GM19397 (cell line): ENCODE measurements around the gene RUBCN.
"Not testable (repeated sequence)": the region's sequence is repeated elsewhere in the genome, so short reads cannot be mapped to it uniquely, and the experiment has no call there.

Experiments
- ATAC-seq: cut with Tn5 transposase; IDR thresholded peaks from one replicate; pipeline ENCODE4 v1.9.1; 2021; ENCODE audit warnings: mild to moderate bottlenecking, moderate library complexity; ENCODE audit not compliant: unreplicated experiment

Gene RUBCN

DNA sequence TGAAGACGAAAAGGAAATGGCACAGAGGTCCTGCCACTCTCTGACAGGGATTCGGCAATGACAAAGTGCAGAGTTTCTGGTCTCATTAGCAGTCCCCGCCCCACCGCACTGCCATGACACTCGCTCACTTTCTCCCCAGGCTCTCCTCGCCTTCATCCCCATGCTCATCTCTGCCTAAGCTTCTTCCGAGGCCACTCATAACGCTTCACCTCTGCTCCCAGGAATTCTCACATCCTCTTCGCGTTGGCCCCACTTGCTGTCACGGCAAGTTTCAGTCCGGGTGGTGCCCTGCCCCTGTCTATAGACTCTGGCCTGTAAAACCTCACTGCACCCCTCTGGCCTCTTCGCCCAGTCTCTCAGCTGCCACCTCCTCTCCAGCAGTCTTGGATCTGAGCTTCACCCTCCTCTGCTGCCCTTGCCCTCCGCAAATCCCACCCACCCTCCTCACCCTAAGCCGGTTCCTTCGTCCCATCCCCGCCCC lies 654 bp downstream of the RUBCN start:
- ATAC-seq: no peak

DNA sequence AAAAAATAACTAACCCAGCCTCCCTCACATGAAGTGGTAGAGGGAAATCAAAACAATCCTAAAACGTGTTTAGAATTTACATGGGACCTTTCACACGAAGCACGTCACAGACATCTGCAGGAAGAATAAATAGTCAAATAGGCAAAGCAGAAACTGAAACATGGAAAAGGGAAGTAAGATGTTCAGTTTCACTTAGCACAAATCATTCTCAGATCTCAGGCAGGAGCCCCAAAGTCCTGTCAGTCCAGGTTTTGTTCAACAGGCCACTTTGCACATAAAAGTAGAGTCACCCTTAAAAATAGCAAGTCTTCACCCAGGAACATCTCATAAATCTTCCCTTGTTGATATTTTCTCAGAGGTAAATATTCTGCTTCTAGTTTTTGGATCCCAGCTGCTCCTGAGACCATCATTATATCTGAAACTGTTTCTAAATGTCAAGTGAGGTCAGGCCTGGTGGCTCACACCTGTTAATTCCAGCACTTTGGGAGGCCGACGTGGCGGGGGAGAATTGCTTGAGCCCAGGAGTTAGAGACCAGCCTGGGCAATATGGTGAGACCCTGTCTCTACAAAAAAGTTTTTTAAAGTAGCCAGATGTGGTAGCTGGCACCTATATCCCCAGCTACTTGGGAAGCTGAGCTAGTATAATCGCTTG lies 1.9 kb downstream of the RUBCN start:
- peak; percentile 33 for ATAC-seq

DNA sequence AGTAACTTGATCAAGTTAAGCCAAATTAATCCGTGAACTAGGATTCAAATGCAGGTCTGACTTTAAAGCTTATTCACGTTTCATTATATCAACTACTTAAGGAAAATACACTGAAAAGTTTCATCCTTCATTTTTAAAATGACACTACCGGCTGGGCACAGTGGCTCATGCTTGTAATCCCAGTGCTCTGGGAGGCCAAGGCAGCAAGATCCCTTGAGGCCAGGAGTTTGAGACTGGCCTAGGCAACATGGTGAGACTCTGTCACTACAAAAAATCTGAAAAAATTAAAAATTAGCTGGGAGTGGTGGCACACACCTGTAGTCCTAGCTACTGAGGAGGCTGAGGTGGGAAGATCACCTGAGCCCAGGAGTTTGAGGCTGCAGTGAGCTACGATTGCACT lies 3.7 kb downstream of the RUBCN start:
- no peak for ATAC-seq

DNA sequence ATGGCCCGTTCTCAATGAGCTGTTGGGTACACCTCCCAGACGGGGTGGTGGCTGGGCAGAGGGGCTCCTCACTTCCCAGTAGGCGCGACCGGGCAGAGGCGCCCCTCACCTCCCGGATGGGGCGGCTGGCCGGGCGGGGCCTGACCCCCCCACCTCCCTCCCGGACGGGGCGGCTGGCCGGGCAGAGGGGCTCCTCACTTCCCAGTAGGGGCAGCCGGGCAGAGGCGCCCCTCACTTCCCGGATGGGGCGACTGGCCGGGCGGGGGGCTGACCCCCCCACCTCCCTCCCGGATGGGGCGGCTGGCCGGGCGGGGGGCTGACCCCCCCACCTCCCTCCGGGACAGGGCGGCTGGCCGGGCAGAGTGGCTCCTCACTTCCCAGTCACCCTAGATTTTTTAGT lies 5.2 kb downstream of the RUBCN start:
- ATAC-seq: not testable (repeated sequence)

DNA sequence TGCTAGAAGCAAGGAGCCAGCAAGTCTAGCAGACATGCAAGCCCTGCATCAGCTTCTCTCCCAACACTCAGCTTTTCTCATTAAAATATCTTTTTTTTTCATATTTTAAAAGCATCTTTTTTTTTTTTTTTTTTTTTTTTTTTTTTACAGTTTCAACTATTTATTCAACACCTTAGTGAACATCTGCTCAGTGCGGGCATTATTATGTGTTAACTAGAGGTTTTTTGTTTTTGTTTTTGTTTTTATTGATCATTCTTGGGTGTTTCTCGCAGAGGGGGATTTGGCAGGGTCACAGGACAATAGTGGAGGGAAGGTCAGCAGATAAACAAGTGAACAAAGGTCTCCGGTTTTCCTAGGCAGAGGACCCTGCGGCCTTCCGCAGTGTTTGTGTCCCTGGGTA lies 5.9 kb downstream of the RUBCN start:
- not testable (repeated sequence) for ATAC-seq

DNA sequence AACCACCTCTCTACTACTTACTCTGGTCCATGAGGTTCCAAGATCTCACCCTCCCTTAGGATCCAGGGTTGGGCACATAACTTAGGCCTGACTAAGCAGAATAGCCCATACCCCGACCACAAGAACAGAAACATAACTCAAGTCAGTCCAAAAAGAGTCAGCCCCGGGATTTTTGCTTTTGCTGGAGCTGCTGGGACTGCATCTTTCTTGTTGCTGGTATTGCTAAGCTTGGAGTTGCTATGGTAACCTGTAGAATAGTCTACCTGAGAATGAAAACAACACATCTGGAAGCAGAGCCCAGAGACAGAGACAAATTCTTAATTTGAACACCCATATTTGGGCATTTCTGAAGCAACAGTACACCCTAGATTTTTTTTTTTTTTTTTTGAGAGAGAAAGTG lies 6.5 kb downstream of the RUBCN start:
- ATAC-seq: no peak

DNA sequence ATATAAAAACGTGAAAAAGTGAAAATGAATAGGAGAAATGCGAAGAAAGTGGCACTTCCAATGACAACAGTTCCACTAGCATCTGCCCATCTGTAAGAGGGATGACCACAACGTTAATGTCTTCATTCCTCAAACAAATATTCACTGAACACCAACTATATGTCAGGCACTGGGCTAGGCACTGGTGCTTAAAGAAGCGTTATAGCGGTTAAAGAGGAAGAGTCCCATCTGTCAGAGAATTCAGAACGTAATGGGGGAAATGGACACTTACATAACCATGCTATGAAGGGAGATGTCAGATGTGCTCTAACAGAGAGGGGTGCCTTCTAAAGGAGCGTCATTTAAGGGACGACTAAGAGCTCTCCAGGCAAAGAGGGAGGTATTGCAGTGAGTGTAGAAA lies 8.2 kb downstream of the RUBCN start:
- no peak for ATAC-seq

DNA sequence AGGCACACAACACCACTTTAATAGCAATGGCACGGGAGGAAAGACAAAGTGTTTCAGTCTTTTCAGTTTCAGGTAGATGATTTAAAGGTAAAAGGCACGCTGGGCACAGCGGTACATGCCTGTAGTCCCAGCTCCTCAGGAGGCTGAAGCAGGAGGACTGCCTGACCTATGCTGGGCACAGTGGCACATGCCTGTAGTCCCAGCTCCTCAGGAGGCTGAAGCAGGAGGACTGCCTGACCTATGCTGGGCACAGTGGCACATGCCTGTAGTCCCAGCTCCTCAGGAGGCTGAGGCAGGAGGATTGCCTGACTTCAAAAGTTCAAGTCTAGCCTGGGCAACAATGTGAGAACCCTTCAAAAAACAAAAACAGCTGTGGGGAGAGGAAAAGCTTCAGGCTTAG lies 8.8 kb downstream of the RUBCN start:
- not testable (repeated sequence) for ATAC-seq

DNA sequence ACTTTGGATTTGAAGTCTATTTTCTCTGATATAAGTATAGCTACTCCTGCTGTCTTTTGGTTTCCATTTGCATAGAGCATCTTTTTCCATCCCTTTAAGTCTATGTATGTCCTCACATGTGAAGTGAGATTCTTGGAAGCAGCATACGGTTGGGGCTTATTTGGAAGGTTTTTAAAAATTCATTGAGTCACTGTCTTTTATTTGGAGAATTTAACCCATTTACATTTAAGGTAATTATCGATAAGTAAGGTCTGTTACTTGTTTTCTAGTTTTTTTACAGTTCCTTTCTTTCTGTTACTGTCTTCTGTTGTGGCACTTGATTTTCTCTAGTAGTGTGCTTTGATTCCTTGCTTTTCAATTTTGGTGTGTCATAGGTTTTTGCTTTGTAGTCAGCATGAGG lies 14.0 kb downstream of the RUBCN start:
- ATAC-seq: no peak

DNA sequence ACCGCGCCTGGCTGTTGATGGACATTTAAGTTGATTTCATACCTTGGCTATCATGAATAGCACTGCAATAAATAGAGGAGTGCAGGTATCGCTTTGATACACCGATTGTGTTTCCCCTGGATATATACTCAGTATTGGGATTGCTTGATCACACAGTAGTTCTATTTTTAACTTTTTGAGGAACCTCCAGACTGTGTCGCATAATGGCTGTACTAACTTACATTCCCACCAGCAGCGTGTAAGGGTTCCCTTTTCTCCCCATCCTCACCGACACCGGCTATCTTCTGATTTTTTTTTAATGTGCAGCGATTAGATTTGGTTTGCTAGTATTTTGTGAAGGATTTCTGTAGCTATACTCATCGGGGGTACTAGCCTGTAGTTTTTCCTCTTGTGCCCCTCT lies 16.0 kb downstream of the RUBCN start:
- ATAC-seq: no peak

DNA sequence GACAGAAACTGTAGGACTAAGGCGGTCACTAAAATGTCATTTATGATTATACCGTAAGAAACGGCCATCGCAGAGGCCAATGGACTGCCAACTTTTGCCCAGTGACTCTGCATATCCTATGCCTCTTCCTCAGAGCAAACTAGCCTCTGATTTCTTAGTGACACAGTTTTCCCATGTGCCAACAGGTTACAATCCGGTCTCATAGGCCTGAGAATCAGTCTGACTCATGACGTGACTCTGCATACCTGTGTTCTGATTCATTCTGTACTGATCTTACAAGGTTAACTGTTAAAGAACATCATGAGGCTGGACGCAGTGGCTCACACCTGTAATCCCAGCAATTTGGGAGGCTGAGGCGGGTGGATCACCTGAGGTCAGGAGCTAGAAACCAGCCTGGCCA lies 17.8 kb downstream of the RUBCN start:
- ATAC-seq: no peak

DNA sequence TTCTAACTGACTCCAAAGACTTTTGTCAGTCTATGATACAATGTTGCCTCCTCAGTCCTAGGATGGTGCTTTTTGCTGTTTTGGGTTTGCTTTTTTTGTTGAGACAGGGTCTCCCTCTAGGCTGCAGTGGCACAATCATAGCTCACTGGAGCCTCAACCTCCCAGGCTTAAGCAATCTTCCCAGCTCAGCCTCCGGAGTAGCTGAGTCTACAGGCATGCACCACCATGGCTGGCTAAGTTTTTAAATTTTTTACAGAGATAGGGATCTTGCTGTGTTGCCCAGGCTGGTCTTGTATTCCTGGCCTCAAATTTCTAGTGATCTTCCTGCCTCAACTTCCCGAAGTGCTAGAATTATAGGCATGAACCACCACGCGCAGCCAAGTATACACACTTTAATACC lies 22.5 kb downstream of the RUBCN start:
- ATAC-seq: no peak

DNA sequence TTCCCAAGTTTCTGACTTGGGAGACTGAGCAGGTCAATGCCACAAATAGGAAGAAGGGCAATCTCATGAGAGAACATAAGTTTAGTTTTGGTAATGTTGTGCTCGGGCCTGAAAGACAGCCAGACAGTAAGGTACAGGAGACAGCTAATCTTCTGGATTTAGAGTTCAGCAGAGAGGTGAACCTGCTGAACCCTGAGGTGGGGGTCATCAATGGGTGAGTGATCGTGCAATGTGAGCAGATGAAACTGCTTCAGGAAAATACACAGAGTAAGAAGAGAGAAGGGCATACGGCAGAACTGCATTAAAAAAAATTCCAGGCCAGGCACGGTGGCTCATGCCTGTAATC lies 23.3 kb downstream of the RUBCN start:
- ATAC-seq: peak; percentile 18

DNA sequence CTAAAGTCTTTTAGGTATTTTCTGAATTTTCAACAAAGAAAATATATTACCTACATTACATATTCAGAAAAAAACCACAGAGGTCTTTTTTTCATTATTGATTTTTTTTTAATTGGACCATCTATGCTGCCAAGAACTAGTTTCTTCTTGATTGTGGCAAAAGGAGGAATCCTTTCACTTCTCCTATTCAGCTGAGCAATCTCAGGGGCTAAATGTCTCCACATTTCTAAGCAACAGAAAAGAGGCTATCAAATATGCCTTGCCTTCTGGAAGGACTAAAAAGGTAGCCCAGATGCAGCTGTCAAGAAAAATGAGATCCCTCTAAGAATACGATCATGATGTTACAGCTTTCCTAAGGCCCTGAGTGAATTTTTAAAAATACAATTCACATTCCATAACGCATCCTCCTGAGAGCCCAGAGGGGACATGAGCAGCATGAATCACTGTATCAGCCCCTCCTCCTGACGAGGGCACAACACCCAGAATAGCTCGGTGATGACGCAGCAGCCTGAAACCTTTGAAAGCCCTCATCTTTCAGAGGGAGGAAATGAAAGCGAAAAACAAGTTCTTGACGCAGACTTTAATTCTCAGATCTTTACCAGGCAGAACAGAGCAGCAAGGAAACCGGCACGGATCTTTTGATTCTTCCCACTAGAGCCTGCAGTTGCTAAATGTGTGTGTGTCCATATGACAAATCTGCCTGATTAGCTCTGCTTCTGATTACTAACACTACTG lies 24.6 kb downstream of the RUBCN start:
- peak; percentile 82 for ATAC-seq

DNA sequence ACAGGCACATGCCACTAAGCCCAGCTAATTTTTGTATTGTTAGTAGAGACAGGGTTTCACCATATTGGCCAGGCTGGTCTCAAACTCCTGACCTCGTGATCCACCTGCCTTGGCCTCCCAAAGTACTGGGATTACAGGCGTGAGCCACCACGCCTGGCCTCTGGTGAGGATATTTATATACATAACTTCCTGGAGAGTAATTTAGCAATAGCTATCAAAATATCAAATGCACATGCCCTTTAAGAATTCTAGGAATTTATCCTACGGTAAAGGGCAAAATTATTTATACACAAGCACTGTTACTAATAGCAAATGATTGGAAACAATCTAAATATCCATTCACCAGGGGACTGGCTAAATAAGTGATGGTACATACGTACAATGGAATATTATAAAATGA lies 25.7 kb downstream of the RUBCN start:
- not testable (repeated sequence) for ATAC-seq

DNA sequence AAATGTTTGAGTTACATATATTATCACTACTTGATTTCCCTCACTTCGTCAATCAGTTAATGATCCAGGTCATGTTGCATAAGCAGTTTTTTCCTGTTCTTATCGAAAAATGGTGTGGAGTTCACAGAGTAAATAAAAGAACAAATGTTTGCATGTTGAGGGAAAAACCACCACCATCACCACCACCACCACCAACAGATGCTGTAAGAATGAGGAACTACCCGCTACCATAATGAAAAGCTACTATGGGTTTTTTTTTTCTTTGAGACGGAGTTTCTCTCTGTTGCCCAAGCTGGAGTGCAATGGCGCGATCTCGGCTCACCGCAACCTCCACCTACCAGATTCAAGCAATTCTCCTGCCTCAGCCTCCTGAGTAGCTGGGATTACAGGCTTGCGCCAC lies 27.6 kb downstream of the RUBCN start:
- no peak for ATAC-seq

DNA sequence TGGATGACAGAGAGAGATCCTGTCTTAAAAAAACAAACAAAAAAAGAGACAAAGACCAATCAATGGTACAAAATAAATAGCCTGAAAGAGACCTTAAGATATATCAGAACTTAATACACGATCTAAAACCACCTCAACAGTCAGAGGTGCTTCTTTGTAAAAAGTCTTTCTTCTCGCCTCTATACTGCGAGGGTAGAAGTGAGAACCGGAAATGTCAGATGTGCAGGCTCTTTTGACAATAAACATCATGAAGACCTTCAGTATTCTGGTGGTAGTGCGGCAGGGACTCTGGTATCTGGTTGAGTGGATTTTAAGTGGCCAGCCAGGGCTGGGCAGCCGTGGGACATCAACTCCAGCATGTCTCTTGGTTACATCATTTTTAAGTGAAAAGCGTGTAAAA lies 30.0 kb downstream of the RUBCN start:
- ATAC-seq: no peak

DNA sequence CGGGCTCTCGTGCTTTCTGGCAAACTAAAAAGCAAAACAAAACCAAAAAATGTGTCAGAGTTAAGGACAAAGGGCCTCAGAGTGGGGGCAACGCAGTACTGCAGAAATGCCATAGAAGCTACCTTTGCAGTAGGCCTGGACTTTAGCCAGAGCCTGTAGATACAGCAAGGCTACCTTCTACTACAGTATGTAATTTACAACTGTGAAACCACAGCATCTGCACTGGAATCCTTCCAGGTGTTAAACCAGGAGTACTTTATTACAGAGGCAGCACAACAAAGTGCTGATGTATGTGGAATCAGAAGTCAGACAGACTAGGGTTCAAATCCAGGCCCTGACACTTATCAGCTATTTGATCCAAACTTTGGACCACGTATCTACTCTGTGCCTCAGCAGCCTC lies 34.9 kb downstream of the RUBCN start:
- no peak for ATAC-seq

DNA sequence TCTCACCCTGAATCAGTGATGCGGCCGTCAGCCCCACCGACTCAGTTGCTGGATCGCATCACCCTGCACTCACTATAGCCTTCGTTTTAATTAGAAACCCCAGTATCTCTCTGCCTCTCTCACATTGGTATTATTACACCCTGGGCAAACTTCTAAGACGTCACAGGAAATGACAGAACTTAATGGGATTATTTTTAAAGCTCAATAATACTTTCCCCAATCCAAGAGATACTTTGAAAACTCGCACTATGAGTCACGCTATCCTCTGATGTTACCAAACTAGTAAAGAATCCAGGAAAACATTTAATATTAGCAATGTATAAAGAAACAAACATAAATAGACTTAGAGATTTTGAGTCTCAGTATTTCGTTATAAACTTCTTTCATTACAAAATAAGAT lies 36.6 kb downstream of the RUBCN start:
- ATAC-seq: no peak

DNA sequence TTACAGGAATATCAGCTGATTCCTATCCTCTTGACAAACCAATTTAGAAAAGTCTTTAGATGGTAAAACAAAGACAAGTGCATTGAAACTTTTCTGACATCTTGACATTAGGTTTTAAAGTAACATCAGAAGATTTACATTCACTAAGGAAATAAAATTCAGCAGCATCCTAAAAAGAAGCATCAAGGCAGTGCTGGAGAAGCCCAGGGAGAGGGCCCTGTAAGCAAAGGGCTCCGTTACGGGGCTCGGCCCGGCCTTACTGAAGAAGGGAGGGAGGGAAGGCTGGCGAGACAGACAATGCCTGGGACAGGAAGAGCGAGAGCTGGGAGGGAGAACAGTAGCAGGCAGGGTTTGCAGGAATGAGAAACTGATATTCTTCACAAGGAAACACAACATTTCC lies 39.3 kb downstream of the RUBCN start:
- ATAC-seq: no peak

DNA sequence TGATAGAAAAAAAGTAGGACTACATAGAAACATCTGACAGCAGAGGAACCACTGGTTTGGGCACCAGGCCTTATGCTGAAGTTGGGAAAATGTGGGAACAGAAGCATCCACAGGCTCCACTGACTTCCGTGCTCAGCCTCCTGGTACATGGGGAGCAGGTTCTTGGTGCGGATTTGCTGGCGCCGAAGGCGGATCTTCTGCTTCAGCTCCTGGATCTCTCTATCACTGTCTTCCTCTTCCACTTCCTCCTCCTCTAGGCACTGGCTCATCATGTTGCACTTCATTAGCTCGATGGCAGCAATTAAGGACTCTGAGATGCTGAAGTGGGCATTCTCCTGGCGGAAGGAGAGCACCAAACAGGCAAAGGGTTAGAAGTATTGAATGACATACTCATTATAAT lies 42.5 kb downstream of the RUBCN start:
- no peak for ATAC-seq

DNA sequence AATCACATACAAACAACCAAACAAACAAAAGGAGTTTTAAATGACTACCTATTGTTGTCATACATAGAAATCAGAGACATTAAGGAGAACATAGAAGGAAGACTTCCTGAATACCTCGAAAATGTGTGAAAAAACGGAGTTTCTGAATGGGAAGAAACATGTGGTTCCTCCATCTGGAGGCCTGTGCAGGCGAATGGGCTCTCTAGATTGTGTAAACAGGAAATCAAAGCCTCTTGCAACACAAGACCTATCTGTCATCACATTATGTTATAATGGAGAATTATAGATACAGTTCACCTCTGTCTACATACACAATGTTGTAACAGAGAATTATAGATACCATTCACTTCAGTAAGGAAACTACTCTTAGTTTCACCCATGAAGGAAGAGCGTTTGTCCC lies 44.1 kb downstream of the RUBCN start:
- ATAC-seq: no peak

DNA sequence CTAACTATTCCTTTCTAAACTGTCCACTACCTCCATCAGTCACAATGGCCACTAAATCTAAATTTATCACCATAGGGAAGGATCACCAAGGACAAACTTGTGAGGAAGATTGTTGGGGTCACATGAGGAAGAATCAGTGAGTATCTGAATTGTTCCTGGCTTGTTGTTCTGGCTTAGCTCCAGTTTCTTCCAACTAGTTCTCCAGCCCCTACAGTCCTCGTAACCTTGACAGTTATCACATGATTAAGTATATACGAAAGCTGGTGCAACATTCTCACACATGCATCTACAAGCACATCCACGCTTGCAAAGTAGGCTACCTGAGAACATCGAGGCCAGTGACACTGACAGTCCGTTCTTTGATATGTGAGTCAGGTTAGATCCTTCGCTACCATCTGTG lies 46.0 kb downstream of the RUBCN start:
- no peak for ATAC-seq
